NCI-H2196 treated with DMSO at 0.1 percent for 48 hours (cell line): ENCODE data around the gene G6PC1.

Experiments used
- DNase-seq: peaks from one replicate; lab custom pipeline; 2025; ENCODE audit not compliant: unreplicated experiment; lab: John Stamatoyannopoulos, UW

The G6PC1 gene

DNA sequence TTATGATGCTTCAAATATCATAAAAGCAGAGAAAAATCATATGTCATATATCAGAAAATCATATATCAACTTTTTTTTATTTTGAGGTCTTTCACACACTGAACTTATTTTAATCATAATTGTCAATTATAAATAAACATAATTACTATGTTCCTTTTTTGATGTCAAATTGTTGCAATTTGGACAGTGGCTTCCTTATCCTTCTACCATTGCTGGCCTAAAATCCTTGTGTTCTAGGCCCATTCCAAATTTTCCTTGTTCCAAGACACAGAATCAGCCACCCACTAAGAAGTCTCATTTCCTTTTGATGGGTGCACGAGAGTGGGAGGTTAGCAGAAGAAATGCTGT lies 28.9 kb downstream of the G6PC1 start:
- no peak for DNase-seq

DNA sequence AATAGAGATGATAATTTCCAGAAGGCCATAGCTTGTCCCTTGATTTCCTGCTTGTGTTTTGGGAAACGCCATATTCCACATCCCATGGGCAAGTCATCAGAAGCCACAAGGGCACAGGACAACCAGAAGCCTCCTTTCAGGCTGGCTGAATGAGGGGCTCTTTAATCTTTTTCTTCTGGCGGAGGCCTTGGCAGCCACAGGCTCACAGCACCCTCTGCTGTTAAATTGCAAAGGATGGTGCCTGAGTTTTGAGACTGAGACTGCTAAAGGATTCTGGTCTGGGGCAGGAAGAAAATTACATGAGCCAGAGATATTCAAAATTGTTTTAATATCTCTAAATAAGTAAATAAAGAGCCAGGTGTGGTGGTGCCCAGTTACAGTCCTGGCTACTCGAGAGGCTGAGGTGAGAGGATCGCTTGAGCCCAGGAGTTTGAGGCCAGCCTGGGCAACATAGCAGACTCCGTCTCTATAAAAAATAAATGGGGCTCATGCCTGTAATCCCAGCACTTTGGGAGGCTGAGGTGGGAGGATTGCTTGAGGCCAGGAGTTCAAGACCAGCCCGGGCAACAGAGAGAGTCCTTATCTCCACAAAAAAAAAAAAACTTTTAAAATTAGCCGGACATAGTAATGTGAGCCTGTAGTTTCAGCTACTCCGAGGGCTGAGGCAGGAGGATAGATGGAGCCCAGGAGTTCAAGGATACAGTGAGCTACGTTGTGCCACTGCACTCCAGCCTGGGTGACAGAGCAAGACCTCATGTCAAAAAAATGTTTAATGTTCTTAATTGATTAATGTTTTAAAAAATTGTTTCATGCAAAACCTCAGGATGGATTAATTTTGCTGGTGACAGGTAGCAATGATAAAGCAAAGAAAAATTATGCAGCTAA lies 37.4 kb downstream of the G6PC1 start:
- DNase-seq: no peak

DNA sequence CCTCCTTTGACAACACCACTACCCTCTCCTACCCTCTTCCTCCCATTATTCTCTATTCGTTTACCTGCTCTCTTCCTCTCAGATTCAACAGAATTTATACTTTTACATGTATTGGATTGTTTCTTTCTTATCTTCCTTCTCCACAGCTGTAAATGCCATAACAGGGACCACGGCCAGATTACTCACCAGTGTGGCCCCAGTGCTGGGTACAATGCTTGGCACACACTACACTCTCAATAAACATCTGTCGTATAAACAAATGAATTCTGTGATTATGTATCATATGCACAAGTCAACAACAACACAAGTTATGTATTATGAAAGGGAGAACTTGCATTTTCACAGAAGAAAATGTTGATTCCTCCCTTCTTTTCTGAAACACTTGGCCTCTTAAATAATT lies 43.6 kb downstream of the G6PC1 start:
- DNase-seq: no peak

DNA sequence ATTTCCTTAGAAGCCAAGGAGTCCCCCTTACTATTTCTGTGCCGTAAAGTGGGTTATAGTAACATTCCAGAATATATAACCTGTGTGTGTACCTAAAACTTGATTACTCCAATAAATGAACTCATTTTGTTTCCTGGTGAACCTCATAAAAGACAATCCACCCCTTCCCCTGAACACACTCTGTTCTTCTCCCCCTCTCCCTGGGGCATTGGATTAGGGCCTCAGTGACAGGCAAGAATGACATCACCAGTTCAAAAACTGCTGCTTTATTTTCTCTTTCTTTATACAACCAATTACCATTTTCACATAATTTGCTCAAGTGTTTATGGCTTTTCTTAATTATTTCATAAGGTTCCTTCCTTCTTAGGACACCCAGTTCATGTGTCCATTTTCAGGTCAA lies 46.2 kb downstream of the G6PC1 start:
- no peak for DNase-seq

DNA sequence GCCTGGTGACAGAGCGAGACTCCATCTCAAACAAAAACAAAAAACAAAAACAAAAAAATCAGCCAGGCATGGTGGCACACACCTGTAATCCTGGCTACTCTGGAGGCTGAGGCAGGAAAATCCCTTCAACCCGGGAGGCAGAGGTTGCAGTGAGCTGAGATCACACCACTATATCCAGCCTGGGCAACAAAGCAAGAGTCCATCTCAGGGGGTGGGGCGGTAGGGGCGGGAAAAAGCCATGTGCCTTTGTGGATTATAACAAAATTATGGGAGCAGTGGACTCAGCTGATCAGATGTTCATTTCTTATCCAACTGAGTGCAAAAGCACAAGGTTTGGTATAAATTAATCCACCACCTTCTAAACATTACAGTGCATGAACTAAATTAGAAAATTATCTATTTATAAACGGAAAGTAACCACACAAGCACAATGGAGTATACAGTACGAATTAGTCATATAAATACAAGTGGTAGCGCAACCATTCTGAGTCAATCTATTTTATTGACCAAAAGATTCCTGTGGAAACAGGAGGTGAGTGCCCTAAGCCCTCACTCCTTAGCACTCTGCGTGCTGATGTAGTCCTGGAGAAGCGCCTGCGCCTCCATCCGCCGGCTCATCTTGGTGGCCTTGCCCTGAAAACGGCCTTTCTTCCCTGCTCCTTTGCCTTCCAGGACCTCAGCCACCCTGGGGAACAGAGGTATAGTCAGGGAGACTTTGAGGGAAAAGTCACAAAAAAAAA lies 49.6 kb downstream of the G6PC1 start:
- no peak for DNase-seq
